Endothelial cell of umbilical vein (primary cell): ENCODE data around the gene ZNF879. TPM values are rescaled to one million over a fixed set of nuclear protein-coding genes. Genes with fewer than 3 reads are reported as not detected.

Source experiments
- BruUV-seq: library from RNA; stranded (reverse); fragments of 400-500 nt; replicated peaks from 2 replicates; lab custom pipeline; 2021; lab: Mats Ljungman, UMichigan
- CTCF ChIA-PET: fragments of 300-600, 350-600 bp; sonication (Branson Sonifier 250); formaldehyde crosslinking; loops from one replicate; lab custom pipeline; 2021; ENCODE audit warnings: antibody characterized with exemption, inconsistent platforms; lab: Charles Lee
- POLR2A ChIA-PET: fragments of 300-600, 350-600 bp; sonication (Branson Sonifier 250); formaldehyde crosslinking; loops from one replicate; lab custom pipeline; 2021; ENCODE audit warnings: antibody characterized with exemption, inconsistent platforms; lab: Charles Lee
- DNase-seq: peaks from one replicate; pipeline ENCODE4 v3.0.0-alpha.2; 2011; ENCODE audit warnings: low read depth, low spot score
- FAIRE-seq: peaks from 2 replicates; lab custom pipeline; 2011; peaks lifted over from hg19 to GRCh38; lab: Jason Lieb, UNC
- H2AFZ ChIP-seq: 2 replicates; pipeline ENCODE4 v1.6.0; 2012; ENCODE audit warnings: low read depth, low read length, control low read depth, inconsistent platforms
- H3K27ac ChIP-seq: 2 replicates; pipeline ENCODE4 v1.5.1; 2011; ENCODE audit warnings: low read depth, mild to moderate bottlenecking, control low read depth, low read length, moderate library complexity; ENCODE audit not compliant: insufficient read depth
- H3K27me3 ChIP-seq, 2 experiments: 2 replicates each; pipeline versions ENCODE4 v1.6.0 to v1.6.1; 2011; ENCODE audit warnings: low read length in 2 of 2, mixed read lengths in 1 of 2; ENCODE audit not compliant: control insufficient read depth in 2 of 2, insufficient read depth in 2 of 2
- H3K36me3 ChIP-seq, 2 experiments: 2 replicates in 1 of 2; 3 replicates in 1 of 2; pipeline ENCODE4 v1.5.1; 2011; ENCODE audit warnings: low read length in 2 of 2, mild to moderate bottlenecking in 1 of 2, moderate library complexity in 1 of 2; ENCODE audit not compliant: control insufficient read depth in 2 of 2, insufficient read depth in 2 of 2; ENCODE audit errors: extremely low read depth in 1 of 2
- H3K4me1 ChIP-seq: 3 replicates; pipeline ENCODE4 v1.5.1; 2011; ENCODE audit warnings: mild to moderate bottlenecking, low read length; ENCODE audit not compliant: control insufficient read depth, insufficient read depth; ENCODE audit errors: extremely low read depth
- H3K4me2 ChIP-seq: 2 replicates; pipeline ENCODE4 v1.6.1; 2011; ENCODE audit warnings: low read length, control low read depth, mixed read lengths; ENCODE audit not compliant: insufficient read depth
- H3K4me3 ChIP-seq, 3 experiments: fragments of 200-600 bp in 1 of 3; sonication (generic), shearing (Covaris generic) in 1 of 3; replicated peaks in 1 of 3; 2 replicates each; pipeline ENCODE4 v1.5.1; 2011 to 2016; ENCODE audit warnings: control low read depth in 3 of 3, low read length in 3 of 3, mild to moderate bottlenecking in 2 of 3, inconsistent platforms in 1 of 3, low read depth in 1 of 3, moderate library complexity in 1 of 3; ENCODE audit not compliant: insufficient read depth in 1 of 3
- H3K79me2 ChIP-seq: 2 replicates; pipeline ENCODE4 v1.6.0; 2012; ENCODE audit warnings: low read length, inconsistent platforms; ENCODE audit not compliant: control insufficient read depth, insufficient read depth
- H3K9ac ChIP-seq: replicated peaks from 2 replicates; pipeline ENCODE3; 2011; ENCODE audit warnings: low read length, control low read depth; ENCODE audit not compliant: insufficient read depth; ENCODE audit errors: extremely low read depth
- H3K9me1 ChIP-seq: replicated peaks from 3 replicates; pipeline ENCODE4 v1.6.0; 2011; ENCODE audit warnings: mild to moderate bottlenecking, low read length; ENCODE audit not compliant: control insufficient read depth, insufficient read depth; ENCODE audit errors: extremely low read depth
- H3K9me3 ChIP-seq: replicated peaks from 2 replicates; pipeline ENCODE4 v1.5.1; 2012; ENCODE audit warnings: low read length, inconsistent platforms; ENCODE audit not compliant: control insufficient read depth, insufficient read depth
- H4K20me1 ChIP-seq: replicated peaks from 2 replicates; pipeline ENCODE3; 2011; ENCODE audit warnings: mild to moderate bottlenecking, low read length; ENCODE audit not compliant: control insufficient read depth, insufficient read depth; ENCODE audit errors: extremely low read depth
- JUN ChIP-seq: IDR thresholded peaks from 2 replicates; pipeline ENCODE4 v1.6.1; 2011; ENCODE audit warnings: borderline replicate concordance, low read depth; ENCODE audit not compliant: insufficient read length, insufficient read depth
- MAX ChIP-seq: IDR thresholded peaks from 2 replicates; pipeline ENCODE4 v1.6.1; 2011; ENCODE audit not compliant: insufficient read depth, insufficient read length
- dilution Hi-C: fragments of 300-500 bp; cut with MboI; formaldehyde crosslinking; loops from one replicate; pipeline ENCODE4 v1.15.0; 2019; ENCODE audit warnings: low sequenced_read_pairs; ENCODE audit not compliant: extremely low pct_ligation_motif_present
- intact Hi-C: fragments of 100-400 bp; cut with micrococcal nuclease; formaldehyde crosslinking; loops from one replicate; pipeline ENCODE4 v1.10.0; 2022
- polyA plus RNA-seq, 4 experiments: library from polyadenylated mRNA; depleted of rRNA in 3 of 4; stranded (reverse) in 3 of 4; unstranded in 1 of 4; fragments of >200 nt; gene quantifications; 2 replicates each; pipeline versions ENCODE4 v1.2.1 to v1.2.3, GENCODE V29; 2011 to 2012; ENCODE audit warnings: missing spikeins in 1 of 4
- total RNA-seq: library from RNA; stranded (reverse); gene quantifications from 2 replicates; pipeline ENCODE4 v1.2.3, GENCODE V29; 2021

Gene ZNF879
- total and polyA plus RNA-seq, 2 donors (not counting 3 experiments of a cell fraction or from before 2014, with no cell fraction given): 2.4 to 2.7 TPM

- Histone ChIP-seq H3K27me3 (no peaks in the 10 kb centered on the region), H3K4me2 (no peak overlapping the region), H3K27ac (no peak overlapping the region), H3K79me2 (no peaks in the 10 kb centered on the region), H3K4me3 (no peak overlapping the region), H3K9me1 (no peaks in the 10 kb centered on the region), H4K20me1 (no peaks in the 10 kb centered on the region), H2AFZ (no peak overlapping the region), H3K9me3 (peaks cover 24% of the 10 kb centered on the region), H3K36me3 (peaks cover 8 to 10% of the 10 kb centered on the region in 2 experiments), H3K9ac (no peak overlapping the region), H3K4me1 (no peaks in the 10 kb centered on the region)
- TF ChIP-seq JUN (no peak), MAX (no peak)
- intact Hi-C loops (loop anchor here (5.0 to 10.0 kb wide), 2 partner anchors 56 to 453 kb away; partner anchors contain the start of genes CLK4 and ZNF879), dilution Hi-C loops (no loop called here)
- no peak for DNase-seq
- POLR2A ChIA-PET: no interaction called here
- no peak for FAIRE-seq
- BruUV-seq: no TSS peak
- CTCF ChIA-PET: no interaction called here
Observed at GRCh38 chr5:179080724-179081123, 57.1 kb downstream of the ZNF879 start.

Other genes with a start within 250 kb of the ZNF879 start
- gene ZNF354B, start 163.9 kb upstream of the ZNF879 start, total RNA-seq: 16.3 and 17.6 TPM in 2 replicates
- 5.5 and 6.3 TPM in 2 replicates for gene ZNF354B, start 163.9 kb upstream of the ZNF879 start, polyA plus RNA-seq
- 0.21 and 0.75 TPM in 2 replicates for gene ZFP2, start 127.9 kb upstream of the ZNF879 start, total RNA-seq
- 0.07 and 0.10 TPM in 2 replicates for gene ZFP2, start 127.9 kb upstream of the ZNF879 start, polyA plus RNA-seq
- 0.55 TPM in 1 of 2 replicates, not detected in the other for gene ZNF454, start 82.6 kb upstream of the ZNF879 start, total RNA-seq
- 0.08 and 0.14 TPM in 2 replicates for gene ZNF454, start 82.6 kb upstream of the ZNF879 start, polyA plus RNA-seq
- gene GRM6, start 28.5 kb upstream of the ZNF879 start, total RNA-seq: not detected in 2 replicates
- gene GRM6, start 28.5 kb upstream of the ZNF879 start, polyA plus RNA-seq: not detected in 2 replicates
- gene ZNF354C, start 36.6 kb downstream of the ZNF879 start, total RNA-seq: 4.7 and 5.0 TPM in 2 replicates
- gene ZNF354C, start 36.6 kb downstream of the ZNF879 start, polyA plus RNA-seq: 1.2 and 1.5 TPM in 2 replicates